A549 (cell line): ENCODE results near the gene GALNTL6. TPM values are rescaled to one million over a fixed set of nuclear protein-coding genes. Genes with fewer than 3 reads are reported as not detected.

Source experiments
- ATAC-seq, 2 experiments: fragments of 200-7000 bp in 1 of 2; fragments of >200 bp in 1 of 2; cut with Nextera tagmentation in 1 of 2; cut with Tn5 transposase in 1 of 2; 3 replicates each; pipeline versions ENCODE4 v1.8.0 to v1.9.1; 2018 to 2020; ENCODE audit warnings: mild to moderate bottlenecking in 1 of 2, moderate library complexity in 1 of 2
- CTCF ChIA-PET: fragments of 300-600 bp; sonication (Branson Sonifier 250); formaldehyde crosslinking; extraction: SDS; loops from one replicate; lab custom pipeline; 2021; ENCODE audit warnings: antibody characterized with exemption, inconsistent platforms; lab: Yijun Ruan, JAX
- POLR2A ChIA-PET: fragments of 350-600 bp; formaldehyde crosslinking; extraction: SDS; loops from one replicate; lab custom pipeline; 2021; ENCODE audit warnings: antibody characterized with exemption, inconsistent platforms; lab: Yijun Ruan, JAX
- DNase-seq, 2 experiments: peaks; one replicate each; pipeline versions ENCODE4 v3.0.0 to v3.0.0-alpha.2; 2011 to 2016; ENCODE audit warnings: low read depth in 1 of 2, low spot score in 1 of 2
- FAIRE-seq: peaks from 2 replicates; lab custom pipeline; 2011; peaks lifted over from hg19 to GRCh38; lab: Jason Lieb, UNC
- H3K27ac ChIP-seq, 2 experiments: fragments of >200 bp; sonication (Bioruptor Twin); formaldehyde crosslinking; 3 replicates each; pipeline ENCODE4 v1.5.1; 2016 to 2017
- H3K4me1 ChIP-seq: fragments of >200 bp; sonication (Bioruptor Twin); formaldehyde crosslinking; 3 replicates; pipeline ENCODE4 v1.6.1; 2016
- H3K4me2 ChIP-seq: fragments of >200 bp; sonication (Bioruptor Twin); formaldehyde crosslinking; 3 replicates; pipeline ENCODE4 v1.6.1; 2016
- H3K4me3 ChIP-seq: fragments of >200 bp; sonication (Bioruptor Twin); formaldehyde crosslinking; 3 replicates; pipeline ENCODE4 v1.5.1; 2016
- H3K9me3 ChIP-seq: fragments of >200 bp; sonication (Bioruptor Twin); formaldehyde crosslinking; 3 replicates; pipeline ENCODE4 v1.6.1; 2016
- CBX2 ChIP-seq: fragments of 200-600 bp; sonication (generic); IDR thresholded peaks from 2 replicates; pipeline ENCODE4 v1.6.1; 2016; ENCODE audit warnings: low read depth, mild to moderate bottlenecking, borderline replicate concordance
- CEBPB ChIP-seq, 2 experiments: fragments of >200 bp in 1 of 2; sonication (Bioruptor Twin) in 1 of 2; formaldehyde crosslinking in 1 of 2; IDR thresholded peaks; 2 replicates each; pipeline ENCODE4 v1.6.1; 2012 to 2016
- FOSL2 ChIP-seq, 2 experiments: fragments of 450-650 bp in 1 of 2; fragments of >200 bp in 1 of 2; sonication (Bioruptor Twin) in 1 of 2; formaldehyde crosslinking; IDR thresholded peaks; 2 replicates each; pipeline versions ENCODE4 v1.5.0 to v1.6.1; 2016 to 2020; ENCODE audit warnings: mild to moderate bottlenecking in 1 of 2, moderate library complexity in 1 of 2
- GATA3 ChIP-seq: IDR thresholded peaks from 2 replicates; pipeline ENCODE4 v1.6.1; 2012; ENCODE audit warnings: borderline replicate concordance
- HEYL ChIP-seq: fragments of 250-450 bp; sonication (Bioruptor Pico); IDR thresholded peaks from 2 replicates; pipeline ENCODE4 v1.8.0; 2021; ENCODE audit warnings: mild to moderate bottlenecking, moderate library complexity
- HOXA7 ChIP-seq: fragments of 250-450 bp; sonication (Bioruptor Pico); IDR thresholded peaks from 2 replicates; pipeline ENCODE4 v1.5.0; 2020; ENCODE audit warnings: mild to moderate bottlenecking, moderate library complexity
- HOXB13 ChIP-seq: fragments of 250-450 bp; sonication (Bioruptor Pico); IDR thresholded peaks from 2 replicates; pipeline ENCODE4 v1.5.0; 2020; ENCODE audit warnings: low read depth, mild to moderate bottlenecking, moderate library complexity
- MYC ChIP-seq: IDR thresholded peaks from 2 replicates; pipeline ENCODE4 v1.6.1; 2012; ENCODE audit warnings: mild to moderate bottlenecking, inconsistent platforms, low read length, improper control_type of control experiment, borderline replicate concordance
- NFE2L2 ChIP-seq: fragments of 150-350 bp; conservative IDR thresholded peaks from 2 replicates; pipeline ENCODE4 v1.6.1; 2014; ENCODE audit warnings: low read length
- NPAS2 ChIP-seq: fragments of 250-450 bp; sonication (Bioruptor Pico); IDR thresholded peaks from 2 replicates; pipeline ENCODE4 v1.8.0; 2022; ENCODE audit warnings: mild to moderate bottlenecking, moderate library complexity, borderline replicate concordance
- NR3C1 ChIP-seq: fragments of >200 bp; sonication (Bioruptor Twin); formaldehyde crosslinking; IDR thresholded peaks from 3 replicates; pipeline ENCODE4 v1.6.1; 2017
- POLR2A ChIP-seq: IDR thresholded peaks from 2 replicates; pipeline ENCODE4 v1.6.1; 2012; ENCODE audit warnings: mild to moderate bottlenecking, low read length
- RFX5 ChIP-seq: fragments of 450-650 bp; IDR thresholded peaks from 2 replicates; pipeline ENCODE4 v1.7.1; 2014; ENCODE audit warnings: antibody characterized with exemption, mild to moderate bottlenecking, moderate library complexity
- RNF2 ChIP-seq: fragments of 200-600 bp; sonication (generic); IDR thresholded peaks from 2 replicates; pipeline ENCODE4 v1.6.1; 2016; ENCODE audit warnings: low read depth, mild to moderate bottlenecking, antibody characterized with exemption, moderate library complexity, borderline replicate concordance
- SREBF2 ChIP-seq: fragments of 450-650 bp; IDR thresholded peaks from 2 replicates; pipeline ENCODE4 v1.6.1; 2014; ENCODE audit warnings: mild to moderate bottlenecking, moderate library complexity
- TP53 ChIP-seq: fragments of 250-450 bp; sonication (Bioruptor Pico); IDR thresholded peaks from 2 replicates; pipeline ENCODE4 v1.5.0; 2021; ENCODE audit warnings: mild to moderate bottlenecking, moderate library complexity
- ZFP36 ChIP-seq: fragments of 450-650 bp; IDR thresholded peaks from 2 replicates; pipeline ENCODE4 v1.6.1; 2014; ENCODE audit warnings: borderline replicate concordance; ENCODE audit not compliant: partially characterized antibody
- WGBS: methylation state at CpG from one replicate; pipeline ENCODE4 v1.1.6; 2017; ENCODE audit errors: missing lambda C conversion rate; 5-methylcytosine and 5-hydroxymethylcytosine counted together
- polyA plus RNA-seq, 4 experiments: library from polyadenylated mRNA; depleted of rRNA in 3 of 4; stranded (reverse); fragments of >200 nt; fragmentation: RNase III in 1 of 4; extraction: RNeasy Plus Mini Kit Qiagen cat#74134 plus additional on column Dnase treatment in 1 of 4; gene quantifications; 2 replicates in 3 of 4; 3 replicates in 1 of 4; pipeline ENCODE4 v1.2.3, GENCODE V29; 2011 to 2017
- TF ChIP-seq, protein P1 (sequence below): fragments of 150-350 bp; IDR thresholded peaks from 2 replicates; pipeline ENCODE4 v1.6.1; 2014; ENCODE audit warnings: low read depth, mild to moderate bottlenecking, low read length
- TF ChIP-seq, protein P2 (sequence below): fragments of 250-450 bp; sonication (Bioruptor Pico); IDR thresholded peaks from 2 replicates; pipeline ENCODE4 v1.5.0; 2021; ENCODE audit warnings: mild to moderate bottlenecking, moderate library complexity, borderline replicate concordance
- TF ChIP-seq, protein P3 (sequence below): fragments of >200 bp; sonication (Bioruptor Twin); formaldehyde crosslinking; IDR thresholded peaks from 3 replicates; pipeline ENCODE4 v1.5.1; 2016

GALNTL6 gene
- polyA plus RNA-seq, 2 of the 4 experiments (the other 2 are of a cell fraction) = 0.06 to 0.49 TPM

DNA sequence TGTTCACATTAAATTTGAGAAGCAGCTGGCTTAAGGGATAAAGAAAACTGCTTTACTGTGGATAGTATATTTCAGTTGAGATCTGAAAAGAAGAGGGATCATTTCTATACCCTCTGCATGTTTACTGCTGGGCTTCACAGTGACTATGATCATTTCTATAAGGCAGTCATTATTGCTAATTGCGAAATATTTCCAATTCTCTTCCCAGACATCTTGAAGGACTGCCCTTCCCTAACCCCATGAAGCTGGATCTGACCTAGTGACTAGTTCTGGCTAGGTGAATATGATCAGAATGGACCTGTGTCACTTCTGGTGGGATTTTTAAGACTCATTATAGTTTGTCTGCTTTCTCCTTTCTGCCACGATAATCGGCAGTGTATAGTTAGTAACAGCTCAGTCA is 848.9 kb downstream of the GALNTL6 start:
- no peak for TF ChIP-seq HEYL (CRISPR knock-in tag)
- TF ChIP-seq MYC = no peak
- peak in 1 of 2 experiments; percentile 20; a peak in 1 of 4 replicates for TF ChIP-seq CEBPB (IDR thresholded peaks at IDR 0.05)
- TF ChIP-seq, all 56 proteins: peak for 1
- 89% methylated on average over 3 of the region's 3 CpGs for WGBS
- CTCF ChIA-PET = no interaction called here

DNA sequence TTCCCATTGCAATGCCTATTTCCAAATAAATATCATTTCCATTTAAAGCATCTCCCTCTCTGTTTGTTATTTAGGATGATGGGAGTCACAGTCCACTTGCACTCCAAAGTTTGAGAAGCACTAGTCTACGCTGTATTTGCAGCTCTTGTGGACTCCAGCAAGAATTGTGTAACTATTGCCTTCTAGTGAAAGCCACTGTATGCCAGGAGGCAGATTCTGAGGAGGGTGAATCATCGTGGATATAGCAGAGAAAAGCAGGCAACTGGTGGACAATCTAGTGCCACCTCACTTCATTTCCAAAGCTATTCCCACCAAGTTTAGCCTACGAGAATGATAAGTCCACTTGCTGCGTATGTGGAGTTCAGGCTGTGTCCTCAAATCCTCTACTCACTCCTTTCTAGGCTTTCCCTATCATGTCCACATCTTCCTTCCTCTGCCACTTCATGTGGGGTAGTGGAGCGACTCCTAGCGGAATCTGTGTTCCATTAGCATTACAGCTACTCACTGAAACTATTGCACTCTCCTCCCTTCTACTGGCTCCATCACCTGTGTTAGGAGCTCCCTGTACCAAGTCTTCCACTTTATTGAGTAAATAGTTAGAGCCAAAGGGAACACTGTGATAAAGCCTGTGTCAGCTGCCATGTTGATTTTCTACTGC is 853.6 kb downstream of the GALNTL6 start:
- no peaks in the 10 kb centered on the region for H3K9me3 ChIP-seq
- H3K4me2 ChIP-seq = 0 out of 3 replicates have a peak overlapping the region, but pooled peaks have one; percentile 25
- 0 out of 3 replicates have a peak, but pooled peaks cover 9% of the 10 kb centered on the region for H3K4me1 ChIP-seq
- H3K4me3 ChIP-seq = no peak overlapping the region
- POLR2A ChIA-PET = no interaction called here
- no peak overlapping the region for H3K27ac ChIP-seq
- TF ChIP-seq, protein P1, sequence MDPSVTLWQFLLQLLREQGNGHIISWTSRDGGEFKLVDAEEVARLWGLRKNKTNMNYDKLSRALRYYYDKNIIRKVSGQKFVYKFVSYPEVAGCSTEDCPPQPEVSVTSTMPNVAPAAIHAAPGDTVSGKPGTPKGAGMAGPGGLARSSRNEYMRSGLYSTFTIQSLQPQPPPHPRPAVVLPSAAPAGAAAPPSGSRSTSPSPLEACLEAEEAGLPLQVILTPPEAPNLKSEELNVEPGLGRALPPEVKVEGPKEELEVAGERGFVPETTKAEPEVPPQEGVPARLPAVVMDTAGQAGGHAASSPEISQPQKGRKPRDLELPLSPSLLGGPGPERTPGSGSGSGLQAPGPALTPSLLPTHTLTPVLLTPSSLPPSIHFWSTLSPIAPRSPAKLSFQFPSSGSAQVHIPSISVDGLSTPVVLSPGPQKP = no peak
- TF ChIP-seq RFX5 (no peak), NPAS2 (CRISPR knock-in tag) (no peak), HOXB13 (CRISPR knock-in tag) (no peak), ZFP36 (no peak), GATA3 (no peak), FOSL2 (IDR thresholded peaks at IDR 0.05) (no peak), FOSL2 (CRISPR knock-in tag; IDR thresholded peaks at IDR 0.05) (no peak), SREBF2 (no peak), CBX2 (no peak), HOXA7 (no peak), POLR2A (no peak), NR3C1 (no peak), TP53 (CRISPR knock-in tag) (no peak), RNF2 (no peak), NFE2L2 (no peak)
- TF ChIP-seq, protein P2, sequence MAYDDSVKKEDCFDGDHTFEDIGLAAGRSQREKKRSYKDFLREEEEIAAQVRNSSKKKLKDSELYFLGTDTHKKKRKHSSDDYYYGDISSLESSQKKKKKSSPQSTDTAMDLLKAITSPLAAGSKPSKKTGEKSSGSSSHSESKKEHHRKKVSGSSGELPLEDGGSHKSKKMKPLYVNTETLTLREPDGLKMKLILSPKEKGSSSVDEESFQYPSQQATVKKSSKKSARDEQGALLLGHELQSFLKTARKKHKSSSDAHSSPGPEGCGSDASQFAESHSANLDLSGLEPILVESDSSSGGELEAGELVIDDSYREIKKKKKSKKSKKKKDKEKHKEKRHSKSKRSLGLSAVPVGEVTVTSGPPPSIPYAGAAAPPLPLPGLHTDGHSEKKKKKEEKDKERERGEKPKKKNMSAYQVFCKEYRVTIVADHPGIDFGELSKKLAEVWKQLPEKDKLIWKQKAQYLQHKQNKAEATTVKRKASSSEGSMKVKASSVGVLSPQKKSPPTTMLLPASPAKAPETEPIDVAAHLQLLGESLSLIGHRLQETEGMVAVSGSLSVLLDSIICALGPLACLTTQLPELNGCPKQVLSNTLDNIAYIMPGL (CRISPR knock-in tag) = no peak
- TF ChIP-seq, protein P3, sequence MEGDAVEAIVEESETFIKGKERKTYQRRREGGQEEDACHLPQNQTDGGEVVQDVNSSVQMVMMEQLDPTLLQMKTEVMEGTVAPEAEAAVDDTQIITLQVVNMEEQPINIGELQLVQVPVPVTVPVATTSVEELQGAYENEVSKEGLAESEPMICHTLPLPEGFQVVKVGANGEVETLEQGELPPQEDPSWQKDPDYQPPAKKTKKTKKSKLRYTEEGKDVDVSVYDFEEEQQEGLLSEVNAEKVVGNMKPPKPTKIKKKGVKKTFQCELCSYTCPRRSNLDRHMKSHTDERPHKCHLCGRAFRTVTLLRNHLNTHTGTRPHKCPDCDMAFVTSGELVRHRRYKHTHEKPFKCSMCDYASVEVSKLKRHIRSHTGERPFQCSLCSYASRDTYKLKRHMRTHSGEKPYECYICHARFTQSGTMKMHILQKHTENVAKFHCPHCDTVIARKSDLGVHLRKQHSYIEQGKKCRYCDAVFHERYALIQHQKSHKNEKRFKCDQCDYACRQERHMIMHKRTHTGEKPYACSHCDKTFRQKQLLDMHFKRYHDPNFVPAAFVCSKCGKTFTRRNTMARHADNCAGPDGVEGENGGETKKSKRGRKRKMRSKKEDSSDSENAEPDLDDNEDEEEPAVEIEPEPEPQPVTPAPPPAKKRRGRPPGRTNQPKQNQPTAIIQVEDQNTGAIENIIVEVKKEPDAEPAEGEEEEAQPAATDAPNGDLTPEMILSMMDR = no peak
- TF ChIP-seq, all 56 proteins: peak for 0
- peak; percentile 39 to 56; a peak in 3 of 6 replicates for ATAC-seq
- CTCF ChIA-PET = no interaction called here
- FAIRE-seq = no peak
- 69% methylated on average over 6 of the region's 6 CpGs for WGBS
- DNase-seq = peak in 1 of 2 experiments; percentile 16

More for the DNA sequence above, 848.9 kb downstream of the GALNTL6 start:
- no peak for DNase-seq
- no peak for FAIRE-seq
- POLR2A ChIA-PET = no interaction called here
- no peaks in the 10 kb centered on the region for H3K9me3 ChIP-seq
- 0 out of 3 replicates have a peak, but pooled peaks cover 9% of the 10 kb centered on the region for H3K4me1 ChIP-seq
- H3K4me2 ChIP-seq = no peak overlapping the region
- ATAC-seq = no peak
- H3K27ac ChIP-seq = no peak overlapping the region
- no peak overlapping the region for H3K4me3 ChIP-seq
